KG1 (cell line): ENCODE results near the gene RGS10.
"Not testable (repeated sequence)": the region's sequence is repeated elsewhere in the genome, so short reads cannot be mapped to it uniquely, and the experiment has no call there.

Experiments used
- DNase-seq: peaks from one replicate; lab custom pipeline; 2025; lab: John Stamatoyannopoulos, UW

The RGS10 gene, protein sequence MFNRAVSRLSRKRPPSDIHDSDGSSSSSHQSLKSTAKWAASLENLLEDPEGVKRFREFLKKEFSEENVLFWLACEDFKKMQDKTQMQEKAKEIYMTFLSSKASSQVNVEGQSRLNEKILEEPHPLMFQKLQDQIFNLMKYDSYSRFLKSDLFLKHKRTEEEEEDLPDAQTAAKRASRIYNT

DNA sequence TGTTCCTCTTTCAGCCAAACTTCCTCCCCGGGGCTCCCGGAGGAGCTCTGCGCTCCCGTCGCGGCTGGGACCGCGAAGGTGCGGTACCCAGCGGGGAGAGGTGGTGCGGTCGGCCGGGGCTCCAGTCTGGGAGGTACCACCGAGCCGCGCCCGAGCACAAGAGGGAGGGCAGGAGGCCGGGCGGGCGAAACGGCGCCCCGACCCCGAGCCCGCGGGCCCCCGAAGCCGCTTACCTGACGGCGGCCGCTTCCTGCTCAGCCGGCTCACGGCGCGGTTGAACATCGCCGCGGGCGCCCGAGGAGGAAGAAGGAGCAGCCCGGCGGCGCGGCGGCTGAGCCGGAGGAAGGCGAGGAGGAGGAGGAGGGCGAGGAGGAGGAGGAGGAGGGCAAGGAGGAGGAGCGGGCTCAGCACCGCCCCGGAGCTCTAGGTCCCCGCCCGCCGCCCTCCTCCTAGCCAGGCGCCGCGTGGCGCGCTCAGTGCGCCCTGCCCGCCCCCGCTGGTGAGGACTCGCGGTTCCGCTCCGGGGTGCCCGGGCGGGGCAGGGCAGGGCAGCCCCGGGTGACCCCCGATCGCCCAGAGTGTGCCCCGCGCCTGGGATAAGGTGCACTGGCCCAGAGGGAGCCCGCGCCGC lies at the start of gene RGS10:
RGS10 (minus strand) TSS at position 363 of the 631 bp plus-strand sequence; CDS start at position 282, 81 bp downstream.
- DNase-seq, result peak; percentile 69

DNA sequence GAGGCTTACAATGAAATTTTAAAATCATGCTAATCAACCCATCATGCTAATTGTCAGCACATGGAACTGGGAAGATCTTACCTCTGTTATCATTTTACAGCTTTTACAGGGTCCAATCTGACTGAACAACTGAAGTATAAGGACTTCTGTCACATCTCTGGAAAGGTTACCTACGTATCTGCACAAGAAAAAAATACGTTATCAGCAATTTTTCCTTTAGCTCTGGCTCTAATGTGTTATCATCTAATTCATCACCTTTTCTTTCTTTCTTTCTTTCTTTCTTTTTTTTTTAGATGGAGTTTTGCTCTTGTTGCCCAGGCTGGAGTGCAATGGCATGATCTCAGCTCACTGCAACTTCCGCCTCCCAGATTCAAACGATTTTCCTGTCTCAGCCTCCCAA lies 45.6 kb upstream of the RGS10 start:
- DNase-seq, result no peak

DNA sequence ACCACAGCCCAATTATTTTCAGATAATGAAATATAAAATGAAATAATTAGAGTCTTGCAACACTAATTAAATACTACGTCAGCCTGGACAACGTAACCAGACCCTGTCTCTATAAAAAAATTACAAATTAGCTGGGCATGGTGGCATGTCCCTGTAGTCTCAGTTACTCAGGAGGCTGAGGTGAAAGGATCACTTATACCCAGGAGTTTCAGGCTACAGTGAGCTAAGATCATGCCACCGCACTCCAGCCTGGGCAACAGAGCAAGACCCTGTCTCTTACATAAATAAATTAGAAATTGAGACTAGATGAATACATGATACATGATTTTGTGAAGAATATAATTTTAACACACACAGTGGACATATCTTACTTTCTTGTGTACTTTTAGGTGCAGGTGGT lies 35.8 kb upstream of the RGS10 start:
- DNase-seq, result no peak

- DNase-seq, result no peak
These were observed 33.5 kb upstream of the RGS10 start for GRCh38 chr10:119575991-119576390.

- no peak for DNase-seq
These were observed 33.0 kb upstream of the RGS10 start for GRCh38 chr10:119575506-119575905.

DNA sequence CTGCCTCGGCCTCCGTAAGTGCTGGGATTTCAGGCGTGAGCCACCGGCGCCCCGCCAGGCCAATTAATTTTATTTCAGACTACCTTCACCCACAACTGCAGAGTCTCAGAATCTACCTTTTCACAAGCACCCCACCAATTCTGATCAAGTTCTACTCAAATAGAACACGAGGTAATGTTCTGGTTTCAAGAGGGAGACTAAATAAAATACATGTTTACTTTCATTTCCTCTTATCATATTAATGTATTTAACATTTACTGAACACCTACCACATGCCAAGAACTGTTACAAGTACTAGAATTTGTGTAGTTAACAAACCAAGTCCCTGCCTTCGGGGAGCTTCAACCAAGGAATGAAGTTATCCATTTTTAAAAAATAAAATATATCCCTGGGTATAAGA lies 25.5 kb upstream of the RGS10 start:
- no peak for DNase-seq

GRCh38 chr10:119562097-119562496 lies 19.6 kb upstream of the RGS10 start:
- DNase-seq, result no peak

- DNase-seq, result not testable (repeated sequence)
These were observed 17.0 kb upstream of the RGS10 start for GRCh38 chr10:119559511-119559910.

DNA sequence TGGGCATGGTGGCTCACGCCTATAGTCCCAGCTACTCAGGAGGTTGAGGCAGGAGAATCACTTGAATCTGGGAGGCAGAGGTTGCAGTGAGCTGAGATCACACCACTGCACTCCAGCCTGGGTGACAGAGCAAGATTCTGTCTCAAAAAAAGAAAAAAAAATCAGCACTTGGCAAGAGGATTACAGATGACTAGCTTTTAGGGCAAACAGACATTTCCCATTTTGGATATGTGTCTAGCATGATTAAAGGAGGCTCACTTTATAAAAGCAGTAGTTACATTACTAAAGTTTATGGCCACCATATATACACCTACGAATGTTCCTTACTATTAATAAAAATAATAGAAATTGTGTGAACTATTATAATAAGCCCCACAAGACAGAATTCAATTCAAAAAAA lies 13.6 kb upstream of the RGS10 start:
- DNase-seq, result not testable (repeated sequence)

- DNase-seq, result no peak
These were observed 12.8 kb upstream of the RGS10 start for GRCh38 chr10:119555178-119555784.

GRCh38 chr10:119550827-119551226 lies 8.3 kb upstream of the RGS10 start:
- no peak for DNase-seq

- DNase-seq, result no peak
These were observed 6.9 kb upstream of the RGS10 start for GRCh38 chr10:119549247-119549999.

- DNase-seq, result no peak
These were observed 3.5 kb upstream of the RGS10 start for GRCh38 chr10:119546009-119546408.

DNA sequence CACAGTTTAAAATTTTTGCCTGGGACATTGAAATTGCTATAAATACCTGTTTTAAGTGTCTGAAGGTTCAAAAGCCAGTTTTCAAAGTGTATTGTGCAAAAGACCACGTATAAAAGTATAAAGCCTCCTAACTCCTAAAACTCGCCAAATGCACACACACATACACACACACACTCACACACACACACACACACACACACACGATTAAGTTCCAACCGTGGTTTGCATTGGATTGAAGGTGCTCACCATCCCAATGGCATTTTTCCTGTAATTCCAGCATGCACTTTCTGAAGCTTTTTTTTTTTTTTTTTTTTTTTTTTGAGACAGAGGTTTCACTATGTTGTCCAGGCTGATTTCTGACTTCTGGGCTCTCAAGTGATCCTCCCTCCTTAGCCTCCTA lies 2.8 kb upstream of the RGS10 start:
- DNase-seq, result no peak

GRCh38 chr10:119543814-119544642 lies 1.5 kb upstream of the RGS10 start:
- DNase-seq, result no peak

DNA sequence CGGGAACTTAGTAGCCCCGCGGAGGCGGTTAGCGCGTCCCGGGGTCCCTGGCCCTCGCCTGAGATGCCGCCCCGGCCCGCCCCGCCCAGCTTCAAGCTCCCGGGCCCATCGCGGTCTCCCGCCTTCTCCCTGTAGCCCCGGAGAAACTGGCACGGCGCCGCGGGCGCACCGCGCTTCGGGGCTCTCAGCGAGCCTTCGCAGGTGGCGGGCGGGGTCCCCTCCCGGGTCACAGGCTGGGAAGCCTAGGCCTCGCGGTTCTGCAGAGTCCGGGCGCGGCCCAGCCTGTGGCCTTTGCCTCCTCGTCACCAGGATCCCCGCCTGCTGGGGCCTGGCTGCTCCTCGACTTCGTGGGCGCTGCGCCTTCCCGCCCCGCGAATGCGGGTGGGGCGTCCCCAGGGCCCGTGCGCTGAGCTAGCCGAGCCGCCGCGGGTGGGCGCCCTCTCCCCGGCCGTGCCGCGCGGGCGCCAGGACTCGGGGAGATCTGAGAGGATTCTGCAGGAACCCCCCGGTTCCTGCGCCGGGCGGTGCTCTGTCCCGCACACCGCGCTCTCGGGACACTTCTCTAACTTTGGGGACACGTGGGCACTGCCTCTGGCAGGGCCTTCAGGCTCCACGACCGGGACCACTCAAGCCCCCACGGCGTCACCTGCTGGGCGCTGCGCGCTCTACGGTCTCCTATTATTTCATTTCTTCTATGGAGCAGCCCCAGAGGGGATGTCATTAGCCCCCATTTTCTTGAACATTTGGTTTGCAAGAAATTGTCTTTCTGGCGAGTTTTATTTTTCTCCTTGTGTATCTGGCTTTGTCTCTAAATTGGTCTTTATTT lies 682 bp upstream of the RGS10 start:
- DNase-seq, result peak; percentile 88

- no peak for DNase-seq
These were observed 811 bp downstream of the RGS10 start for GRCh38 chr10:119541459-119542356.

- no peak for DNase-seq
These were observed 1.5 kb downstream of the RGS10 start for GRCh38 chr10:119541046-119541445.

DNA sequence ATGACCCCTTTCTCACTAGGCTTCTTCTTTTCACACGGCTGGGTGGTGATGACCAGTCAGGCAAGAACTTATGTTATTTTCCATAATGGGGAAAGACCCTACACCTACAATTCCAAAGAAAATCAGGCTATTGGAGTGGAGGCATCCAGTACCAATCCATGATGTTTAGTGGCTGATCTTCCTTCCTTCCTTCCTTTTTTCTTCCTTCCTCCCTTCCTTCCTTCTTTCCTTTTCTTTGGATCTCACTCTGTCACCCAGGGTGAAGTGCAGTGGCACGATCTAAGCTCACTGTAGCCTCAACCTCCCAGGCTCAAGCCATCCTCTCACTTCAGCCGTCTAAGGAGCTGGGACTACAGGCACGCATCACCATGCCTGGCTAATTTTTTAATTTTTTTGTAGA lies 2.5 kb downstream of the RGS10 start:
- no peak for DNase-seq

DNA sequence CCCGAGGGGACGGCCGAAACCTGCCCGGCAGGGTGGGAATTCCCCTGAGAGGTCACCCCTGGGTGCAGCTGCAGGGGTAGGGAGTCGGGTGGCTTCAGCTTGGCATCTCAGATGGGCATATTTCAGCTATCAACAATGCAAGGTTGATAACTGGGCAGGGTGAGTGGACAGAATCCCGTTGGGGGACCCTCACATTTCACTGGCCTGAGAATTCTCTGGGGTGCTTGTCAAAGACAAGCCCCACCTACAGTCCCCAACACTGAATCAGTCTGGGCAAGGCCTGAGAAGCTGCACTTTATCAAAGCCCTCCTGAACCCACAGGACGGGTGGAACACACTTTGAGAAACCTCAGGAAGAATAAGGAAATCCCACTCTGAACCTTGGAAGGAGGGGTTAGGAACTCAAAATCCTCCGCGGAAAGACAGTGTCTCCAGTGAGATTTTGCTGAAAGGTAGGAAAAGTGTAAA lies 3.1 kb downstream of the RGS10 start:
- DNase-seq, result no peak
